NK-92 (cell line): ENCODE results near the gene TMA7.

Experiments used
- DNase-seq: peaks from one replicate; lab custom pipeline; 2025; ENCODE audit not compliant: unreplicated experiment; lab: John Stamatoyannopoulos, UW

The TMA7 gene

DNA sequence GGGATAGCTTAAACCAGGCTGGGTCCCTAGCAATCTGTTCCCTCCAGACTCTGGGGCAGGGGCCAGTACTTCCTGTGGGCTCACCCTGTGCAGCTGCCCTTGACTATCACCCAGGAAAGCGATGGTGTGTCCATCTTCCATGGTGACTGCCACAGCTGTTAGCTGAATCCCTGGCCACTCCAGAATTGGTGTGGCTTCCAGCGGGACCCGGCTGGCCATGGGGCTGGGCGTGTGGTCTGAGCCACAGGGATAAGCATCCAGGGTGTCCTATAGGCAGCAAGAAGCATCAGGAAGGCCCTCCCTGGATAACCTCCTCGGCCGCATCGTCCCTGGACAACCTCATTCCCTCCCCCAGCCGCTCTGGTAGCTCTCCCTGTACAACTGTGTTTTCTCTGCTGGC is 17.4 kb upstream of the TMA7 start:
- no peak for DNase-seq

- DNase-seq: no peak
Observed at GRCh38 chr3:48423241-48423882, 16.7 kb upstream of the TMA7 start.

GRCh38 chr3:48423883-48424695 is 16.0 kb upstream of the TMA7 start:
- DNase-seq: no peak

- no peak for DNase-seq
Observed at GRCh38 chr3:48425281-48425812, 14.7 kb upstream of the TMA7 start.

- no peak for DNase-seq
Observed at GRCh38 chr3:48426401-48426909, 13.6 kb upstream of the TMA7 start.

DNA sequence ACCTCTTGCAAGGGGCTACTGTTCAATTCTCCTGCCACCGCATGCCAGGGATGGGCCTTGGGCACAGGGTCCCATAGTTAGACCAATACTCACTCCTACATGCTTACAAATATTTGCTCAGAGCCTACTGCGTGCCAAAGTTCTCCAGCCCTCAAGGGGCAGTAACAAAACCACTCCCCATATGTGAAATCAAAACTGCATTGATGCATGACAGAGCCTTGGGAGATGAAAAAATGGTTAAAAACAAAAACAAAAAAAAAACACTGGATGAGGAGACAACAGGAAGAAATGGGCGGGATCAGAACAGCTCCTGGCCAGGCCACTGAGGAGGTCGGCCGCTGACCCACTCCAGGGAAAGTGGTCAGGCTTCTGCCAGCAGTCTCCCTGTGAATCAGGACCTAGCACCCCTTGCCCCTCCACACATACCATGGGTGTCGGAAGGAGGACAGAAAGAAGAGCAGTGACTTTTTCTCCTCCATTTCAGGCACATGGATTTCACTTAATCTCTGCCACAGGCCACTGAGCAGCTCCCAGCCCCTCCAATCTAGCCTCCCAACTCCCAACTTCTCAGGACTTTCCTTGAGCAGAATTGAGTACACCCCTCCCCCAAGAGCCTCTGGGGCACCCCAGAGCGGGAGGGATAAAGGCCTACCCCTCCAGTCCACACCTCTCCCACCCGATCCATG is 13.0 kb upstream of the TMA7 start:
- DNase-seq: no peak

DNA sequence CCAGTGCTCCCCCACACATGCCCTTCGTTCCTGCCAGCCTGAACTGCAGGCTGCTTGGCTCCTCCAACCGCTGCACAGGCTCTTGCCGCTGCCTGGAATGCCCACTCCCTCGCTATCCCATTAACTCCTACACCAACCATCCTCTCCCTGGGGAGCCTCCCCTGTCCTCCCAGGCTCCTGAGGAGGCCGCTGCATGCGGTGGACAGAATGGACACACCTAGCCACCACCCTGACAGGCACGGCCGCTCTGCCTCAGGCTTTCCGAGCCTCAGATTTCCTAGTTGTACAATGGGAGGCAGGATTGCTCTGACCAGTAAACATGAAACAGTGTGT is 12.5 kb upstream of the TMA7 start:
- no peak for DNase-seq

DNA sequence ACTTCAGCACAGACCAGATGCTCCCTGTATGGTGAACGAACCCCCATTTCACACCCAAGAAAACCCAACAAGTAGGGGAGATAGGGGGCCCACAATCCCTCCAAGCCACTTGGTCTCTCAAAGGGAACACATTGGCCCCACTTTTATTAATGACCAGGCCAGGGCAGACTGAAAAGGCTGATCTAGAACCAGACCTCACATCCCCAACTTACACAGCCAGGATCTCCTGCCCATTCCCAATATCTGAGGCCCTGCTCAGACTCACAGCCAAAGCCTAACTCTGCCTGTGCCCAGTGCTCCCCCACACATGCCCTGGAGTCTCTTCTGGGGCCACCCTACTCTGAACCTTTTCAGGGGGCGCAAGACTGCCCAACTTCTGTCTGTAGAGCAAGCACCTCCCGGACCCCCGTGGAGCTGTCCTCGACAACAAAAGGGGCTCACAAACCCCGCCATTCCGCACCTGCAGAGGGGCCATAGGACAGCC is 11.9 kb upstream of the TMA7 start:
- DNase-seq: no peak

DNA sequence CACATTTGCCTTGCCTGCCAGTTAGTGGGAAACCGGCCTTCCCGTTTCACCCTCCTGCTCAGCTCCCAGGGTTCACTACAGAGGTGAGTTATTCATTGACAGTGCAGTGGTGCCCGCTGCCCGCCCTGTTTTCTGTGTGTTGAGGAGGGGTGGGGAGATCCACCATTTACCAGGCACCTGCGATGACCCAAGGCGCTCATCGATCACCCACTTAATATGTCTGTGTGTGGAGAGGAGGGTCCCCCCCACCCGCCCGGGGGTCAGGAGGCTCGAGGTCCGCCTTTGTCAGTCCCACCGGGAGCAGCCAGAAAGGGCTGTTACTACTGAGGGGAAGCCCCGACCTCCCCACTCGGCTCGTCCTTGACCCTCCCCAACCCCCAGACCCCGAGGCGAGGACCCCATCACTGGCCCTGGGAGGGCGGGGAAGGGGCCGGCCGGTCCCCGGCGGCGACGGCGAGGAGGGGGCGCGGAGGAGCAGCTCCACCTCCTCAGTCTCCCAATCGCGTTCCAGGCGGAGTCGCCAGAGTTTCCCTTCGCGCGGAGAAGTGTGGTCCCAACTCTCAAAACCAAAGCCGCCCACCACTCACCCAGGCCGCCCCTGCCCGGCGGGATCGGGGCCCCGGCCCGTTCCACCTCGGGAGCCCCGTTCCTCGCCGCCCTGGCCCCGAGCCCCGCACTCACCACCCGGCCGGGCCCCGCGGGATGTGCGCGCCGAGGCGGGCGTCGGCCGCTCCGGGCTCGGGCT is 11.3 kb upstream of the TMA7 start:
- DNase-seq: no peak

DNA sequence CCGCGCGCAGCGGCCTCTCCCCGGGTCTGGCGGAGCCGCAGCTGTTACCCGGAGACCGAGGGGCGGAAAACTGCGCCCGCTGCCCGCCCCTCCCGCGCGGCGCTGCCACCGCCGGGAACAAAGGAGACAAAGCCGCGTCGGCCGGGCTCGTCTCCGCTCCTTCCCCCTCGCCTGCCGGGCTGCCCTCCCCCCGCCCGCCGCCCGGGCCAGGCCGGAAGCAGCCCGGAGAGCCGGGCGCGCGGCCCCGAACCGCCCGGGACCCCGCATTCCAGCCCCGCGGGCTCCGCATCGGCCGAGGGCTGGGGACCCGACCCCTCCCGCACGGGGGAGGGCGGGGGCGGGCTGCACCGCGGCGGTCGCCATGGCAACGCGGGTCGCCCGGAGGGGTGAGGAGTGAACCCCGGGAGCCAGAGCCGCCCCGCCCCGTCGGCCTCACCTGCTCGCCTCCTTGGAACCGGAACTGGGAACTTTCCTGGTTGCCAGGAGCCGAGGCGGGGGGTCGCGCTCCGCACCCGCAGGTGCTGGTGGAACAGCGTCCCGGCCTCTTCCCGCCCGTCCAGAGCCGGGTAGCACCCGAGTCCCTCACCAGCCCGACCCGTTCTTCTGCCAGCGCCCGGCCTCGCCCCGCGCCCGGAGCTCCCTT is 10.6 kb upstream of the TMA7 start:
- no peak for DNase-seq

- no peak for DNase-seq
Observed at GRCh38 chr3:48429960-48430707, 9.9 kb upstream of the TMA7 start, which contains the start of gene PLXNB1. TSS of gene PLXNB1 (minus strand) at chr3:48430086. CDS start at chr3:48424611, 5,475 bp downstream.

GRCh38 chr3:48430708-48431101 is 9.4 kb upstream of the TMA7 start:
- DNase-seq: no peak

- no peak for DNase-seq
Observed at GRCh38 chr3:48431224-48432029, 8.6 kb upstream of the TMA7 start.

- no peak for DNase-seq
Observed at GRCh38 chr3:48432411-48433371, 7.4 kb upstream of the TMA7 start.

DNA sequence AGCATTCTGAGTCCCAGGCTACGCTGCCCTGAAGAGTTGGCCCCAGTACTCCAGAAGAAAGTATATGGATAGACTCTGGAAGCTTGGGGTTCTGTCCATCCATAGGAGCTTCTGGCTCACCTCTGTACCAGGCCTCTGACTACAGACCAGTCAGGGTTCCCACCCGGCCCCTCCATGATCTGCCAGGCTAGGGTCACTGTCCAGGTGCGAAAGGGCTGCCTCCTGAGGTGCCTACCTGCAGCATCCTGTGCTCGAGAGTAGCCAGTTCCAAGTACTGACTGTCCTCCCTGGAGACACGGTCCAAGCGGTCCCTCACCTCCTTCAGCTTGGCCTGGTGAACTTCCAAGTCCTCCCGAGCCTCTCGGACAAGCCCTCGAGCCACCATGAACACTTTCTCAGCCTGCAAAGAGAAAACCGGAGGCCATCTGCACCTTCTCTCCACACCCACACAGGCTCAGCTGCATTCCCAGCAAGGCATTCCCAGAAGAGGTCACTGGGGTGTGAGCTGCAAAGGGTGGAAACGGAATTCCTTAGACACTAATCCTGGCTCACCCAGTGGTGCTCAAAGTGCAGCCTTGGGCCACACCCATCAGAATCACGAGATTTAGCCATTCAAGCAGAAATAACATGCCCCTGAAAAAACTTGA is 6.5 kb upstream of the TMA7 start:
- no peak for DNase-seq

- DNase-seq: no peak
Observed at GRCh38 chr3:48434591-48435222, 5.3 kb upstream of the TMA7 start.

GRCh38 chr3:48435223-48435595 is 4.8 kb upstream of the TMA7 start:
- no peak for DNase-seq
